ENCODE data around the gene TBC1D22A.

GRCh38 chr22:46910624-46911023 is 148.2 kb downstream of the TBC1D22A start:
- TF ChIP-seq RARB (CRISPR knock-in tag; IDR thresholded peaks at IDR 0.05) (no peak), OSR1 (CRISPR knock-in tag; IDR thresholded peaks at IDR 0.05) (no peak)
